Muscle layer of duodenum (tissue), 2 donors: Measurements from ENCODE around the gene RAPGEF2.
"Not testable (repeated sequence)": the region's sequence is repeated elsewhere in the genome, so short reads cannot be mapped to it uniquely, and the experiment has no call there.

Source experiments
- H3K27ac ChIP-seq: one replicate; pipeline ENCODE4 v1.7.0; 2013; ENCODE audit warnings: mild to moderate bottlenecking, low read length
- H3K27me3 ChIP-seq: one replicate; pipeline ENCODE4 v1.7.0; 2013; ENCODE audit warnings: low read depth, mild to moderate bottlenecking, control low read depth, low read length
- H3K36me3 ChIP-seq, 2 donors: one replicate each; pipeline ENCODE4 v1.7.0; 2013; ENCODE audit warnings: low read length in 2 of 2, control low read depth in 1 of 2, mild to moderate bottlenecking in 1 of 2; ENCODE audit not compliant: insufficient read depth in 2 of 2, control insufficient read depth in 1 of 2
- H3K4me1 ChIP-seq, 2 donors: one replicate each; pipeline ENCODE4 v1.7.0; 2013; ENCODE audit warnings: low read length in 2 of 2, mild to moderate bottlenecking in 2 of 2, control low read depth in 1 of 2, moderate library complexity in 1 of 2; ENCODE audit not compliant: insufficient read depth in 2 of 2, control insufficient read depth in 1 of 2
- H3K4me3 ChIP-seq, 2 donors: one replicate each; pipeline ENCODE4 v1.7.0; 2013; ENCODE audit warnings: low read length in 2 of 2, low read depth in 1 of 2, mild to moderate bottlenecking in 1 of 2
- H3K9me3 ChIP-seq, 2 donors: one replicate each; pipeline ENCODE4 v1.7.0; 2013; ENCODE audit warnings: low read length in 2 of 2, control low read depth in 1 of 2, mild to moderate bottlenecking in 1 of 2; ENCODE audit not compliant: control insufficient read depth in 1 of 2
- donor health status: healthy.

Gene RAPGEF2

GRCh38 chr4:159374749-159375530 lies 272.1 kb downstream of the RAPGEF2 start:
- Histone ChIP-seq H3K27me3 (no peaks in the 10 kb centered on the region), H3K4me1 (no peaks in the 10 kb centered on the region), H3K36me3 (no peaks in the 10 kb centered on the region), H3K9me3 (no peaks in the 10 kb centered on the region), H3K27ac (no peak overlapping the region), H3K4me3 (no peak overlapping the region)

GRCh38 chr4:159376289-159376688 lies 273.4 kb downstream of the RAPGEF2 start:
- Histone ChIP-seq H3K27ac (no peak overlapping the region), H3K9me3 (no peaks in the 10 kb centered on the region), H3K4me1 (no peaks in the 10 kb centered on the region), H3K36me3 (no peaks in the 10 kb centered on the region), H3K27me3 (no peaks in the 10 kb centered on the region), H3K4me3 (no peak overlapping the region)

GRCh38 chr4:159378056-159378616 lies 275.3 kb downstream of the RAPGEF2 start:
- Histone ChIP-seq H3K4me3 (no peak overlapping the region), H3K4me1 (no peaks in the 10 kb centered on the region), H3K27ac (no peak overlapping the region), H3K9me3 (no peaks in the 10 kb centered on the region), H3K27me3 (no peaks in the 10 kb centered on the region), H3K36me3 (no peaks in the 10 kb centered on the region)

GRCh38 chr4:159379064-159379463 lies 276.2 kb downstream of the RAPGEF2 start:
- not testable (repeated sequence) for H3K4me1 ChIP-seq, H3K27ac ChIP-seq, H3K4me3 ChIP-seq, H3K36me3 ChIP-seq, H3K9me3 ChIP-seq, H3K27me3 ChIP-seq

- no peaks in the 10 kb centered on the region for H3K9me3 ChIP-seq
- H3K36me3 ChIP-seq, result no peaks in the 10 kb centered on the region
- H3K4me1 ChIP-seq, result no peaks in the 10 kb centered on the region
- no peak overlapping the region for H3K4me3 ChIP-seq
- H3K27ac ChIP-seq, result no peak overlapping the region
- no peaks in the 10 kb centered on the region for H3K27me3 ChIP-seq
Measured at GRCh38 chr4:159379836-159380235, 277.0 kb downstream of the RAPGEF2 start.

- H3K36me3 ChIP-seq, result no peaks in the 10 kb centered on the region
- H3K4me1 ChIP-seq, result no peaks in the 10 kb centered on the region
- no peak overlapping the region for H3K4me3 ChIP-seq
- no peak overlapping the region for H3K27ac ChIP-seq
- H3K27me3 ChIP-seq, result no peaks in the 10 kb centered on the region
- no peaks in the 10 kb centered on the region for H3K9me3 ChIP-seq
Measured at GRCh38 chr4:159382856-159383561, 280.1 kb downstream of the RAPGEF2 start.

- no peaks in the 10 kb centered on the region for H3K4me1 ChIP-seq
- no peaks in the 10 kb centered on the region for H3K36me3 ChIP-seq
- no peaks in the 10 kb centered on the region for H3K9me3 ChIP-seq
- H3K27me3 ChIP-seq, result no peaks in the 10 kb centered on the region
- H3K27ac ChIP-seq, result no peak overlapping the region
- no peak overlapping the region for H3K4me3 ChIP-seq
Measured at GRCh38 chr4:159383562-159383931, 280.7 kb downstream of the RAPGEF2 start.

GRCh38 chr4:159384017-159384416 lies 281.1 kb downstream of the RAPGEF2 start:
- Histone ChIP-seq H3K4me1 (no peaks in the 10 kb centered on the region), H3K4me3 (no peak overlapping the region), H3K36me3 (no peaks in the 10 kb centered on the region), H3K9me3 (no peaks in the 10 kb centered on the region), H3K27ac (no peak overlapping the region), H3K27me3 (no peaks in the 10 kb centered on the region)

GRCh38 chr4:159384632-159385031 lies 281.8 kb downstream of the RAPGEF2 start:
- H3K9me3 ChIP-seq, result no peaks in the 10 kb centered on the region
- H3K27me3 ChIP-seq, result no peaks in the 10 kb centered on the region
- H3K36me3 ChIP-seq, result no peaks in the 10 kb centered on the region
- H3K4me1 ChIP-seq, result no peaks in the 10 kb centered on the region
- no peak overlapping the region for H3K4me3 ChIP-seq
- no peak overlapping the region for H3K27ac ChIP-seq

GRCh38 chr4:159386620-159387019 lies 283.7 kb downstream of the RAPGEF2 start:
- Histone ChIP-seq H3K4me1 (no peaks in the 10 kb centered on the region), H3K4me3 (no peak overlapping the region), H3K9me3 (no peaks in the 10 kb centered on the region), H3K27me3 (no peaks in the 10 kb centered on the region), H3K36me3 (no peaks in the 10 kb centered on the region), H3K27ac (no peak overlapping the region)

GRCh38 chr4:159389756-159390155 lies 286.9 kb downstream of the RAPGEF2 start:
- H3K4me1 ChIP-seq, result no peaks in the 10 kb centered on the region
- H3K36me3 ChIP-seq, result no peaks in the 10 kb centered on the region
- no peak overlapping the region for H3K4me3 ChIP-seq
- no peak overlapping the region for H3K27ac ChIP-seq
- H3K27me3 ChIP-seq, result no peaks in the 10 kb centered on the region
- no peaks in the 10 kb centered on the region for H3K9me3 ChIP-seq
